GM12878 (cell line): Measurements from ENCODE around the gene FSCB. TPM values are rescaled to one million over a fixed set of nuclear protein-coding genes. Genes with fewer than 3 reads are reported as not detected.

ENCODE experiments used
- ATAC-seq: fragments of 200-7000 bp; cut with Tn5 transposase; 3 replicates; pipeline ENCODE4 v1.9.1; 2020; ENCODE audit warnings: mild to moderate bottlenecking, moderate library complexity
- BruUV-seq: library from RNA; stranded (reverse); fragments of 400-500 nt; replicated peaks from 2 replicates; lab custom pipeline; 2021; lab: Mats Ljungman, UMichigan
- CTCF ChIA-PET: fragments of 300-600 bp; sonication (Branson Sonifier 250); formaldehyde crosslinking; extraction: SDS; loops from one replicate; lab custom pipeline; 2021; ENCODE audit warnings: inconsistent platforms; lab: Yijun Ruan, JAX
- POLR2A ChIA-PET: fragments of 350-600 bp; formaldehyde crosslinking; extraction: SDS; loops from one replicate; lab custom pipeline; 2021; ENCODE audit warnings: inconsistent platforms; lab: Charles Lee
- RAD21 ChIA-PET: fragments of 300-600 bp; sonication (Branson Sonifier 250); formaldehyde crosslinking; loops from one replicate; lab custom pipeline; 2023; ENCODE audit warnings: antibody characterized with exemption; ENCODE audit not compliant: unreplicated experiment; lab: Charles Lee
- SMC1A ChIA-PET: fragments of 300-600 bp; sonication (Branson Sonifier 250); formaldehyde crosslinking; loops from one replicate; lab custom pipeline; 2023; ENCODE audit not compliant: unreplicated experiment, uncharacterized antibody; lab: Charles Lee
- DNase-seq: peaks from one replicate; pipeline ENCODE4 v3.0.0-alpha.2; 2011; ENCODE audit warnings: low read depth, low spot score
- FAIRE-seq: peaks from 3 replicates; lab custom pipeline; 2011; peaks lifted over from hg19 to GRCh38; lab: Jason Lieb, UNC
- H2AFZ ChIP-seq: 2 replicates; pipeline ENCODE4 v1.6.0; 2011; ENCODE audit warnings: low read depth, low read length, control low read depth; ENCODE audit not compliant: control insufficient read depth
- H3K27ac ChIP-seq: 2 replicates; pipeline ENCODE4 v1.5.1; 2011; ENCODE audit warnings: control low read depth; ENCODE audit not compliant: control insufficient read depth, insufficient read depth
- H3K27me3 ChIP-seq, 2 experiments: replicated peaks in 1 of 2; 2 replicates each; pipeline versions ENCODE4 v1.6.0 to v1.6.1; 2011; ENCODE audit warnings: low read length in 1 of 2; ENCODE audit not compliant: control insufficient read depth in 2 of 2, insufficient read depth in 2 of 2
- H3K36me3 ChIP-seq, 2 experiments: 2 replicates each; pipeline ENCODE4 v1.5.1; 2011; ENCODE audit warnings: low read length in 1 of 2; ENCODE audit not compliant: control insufficient read depth in 2 of 2, insufficient read depth in 2 of 2
- H3K4me1 ChIP-seq: 2 replicates; pipeline ENCODE4 v1.6.1; 2011; ENCODE audit warnings: mild to moderate bottlenecking, low read length, moderate library complexity, mixed read lengths; ENCODE audit not compliant: control insufficient read depth, insufficient read depth
- H3K4me2 ChIP-seq: 2 replicates; pipeline ENCODE4 v1.6.0; 2011; ENCODE audit warnings: control low read depth; ENCODE audit not compliant: control insufficient read depth, insufficient read depth
- H3K4me3 ChIP-seq: fragments of 200-600 bp; sonication (generic); 2 replicates; pipeline ENCODE4 v1.5.1; 2016
- H3K79me2 ChIP-seq: 2 replicates; pipeline ENCODE4 v1.6.0; 2011; ENCODE audit warnings: low read length; ENCODE audit not compliant: control insufficient read depth, insufficient read depth
- H3K9ac ChIP-seq: 2 replicates; pipeline ENCODE4 v1.8.0; 2011; ENCODE audit warnings: low read length, control low read depth, mixed read lengths; ENCODE audit not compliant: control insufficient read depth, insufficient read depth
- H3K9me3 ChIP-seq: replicated peaks from 3 replicates; pipeline ENCODE4 v1.5.1; 2011; ENCODE audit warnings: mild to moderate bottlenecking, low read length; ENCODE audit not compliant: control insufficient read depth, insufficient read depth
- H4K20me1 ChIP-seq: 2 replicates; pipeline ENCODE4 v1.6.0; 2011; ENCODE audit not compliant: control insufficient read depth, insufficient read depth
- BCL3 ChIP-seq: IDR thresholded peaks from 2 replicates; pipeline ENCODE4 v1.6.1; 2011; ENCODE audit warnings: borderline replicate concordance, low read depth, mild to moderate bottlenecking, moderate library complexity, low read length; ENCODE audit not compliant: insufficient read depth, poor library complexity, severe bottlenecking
- CBX5 ChIP-seq: sonication (generic); IDR thresholded peaks from 2 replicates; pipeline ENCODE4 v1.6.1; 2016; ENCODE audit warnings: low read depth, moderate library complexity, mild to moderate bottlenecking, inconsistent platforms
- FOXM1 ChIP-seq: IDR thresholded peaks from 2 replicates; pipeline ENCODE4 v1.6.1; 2012; ENCODE audit warnings: low read depth, mild to moderate bottlenecking, inconsistent platforms, low read length, moderate library complexity
- JUND ChIP-seq: IDR thresholded peaks from 2 replicates; pipeline ENCODE4 v1.6.1; 2012; ENCODE audit warnings: low read depth, mild to moderate bottlenecking, low read length, improper control_type of control experiment, moderate library complexity
- KDM1A ChIP-seq: fragments of 200-600 bp; sonication (generic); IDR thresholded peaks from 2 replicates; pipeline ENCODE4 v1.6.1; 2016; ENCODE audit warnings: borderline replicate concordance
- MTA2 ChIP-seq: fragments of 450-650 bp; IDR thresholded peaks from 2 replicates; pipeline ENCODE4 v1.6.1; 2016; ENCODE audit warnings: low read depth, mild to moderate bottlenecking, moderate library complexity
- SIN3A ChIP-seq: IDR thresholded peaks from 2 replicates; pipeline ENCODE4 v1.6.1; 2012; ENCODE audit warnings: low read depth, low read length, improper control_type of control experiment
- SMC3 ChIP-seq: IDR thresholded peaks from 2 replicates; pipeline ENCODE4 v1.6.1; 2011; ENCODE audit warnings: low read length, improper control_type of control experiment, borderline replicate concordance
- SUPT20H ChIP-seq: IDR thresholded peaks from 2 replicates; pipeline ENCODE4 v1.6.1; 2011; ENCODE audit warnings: low read depth, mild to moderate bottlenecking, low read length, moderate library complexity, borderline replicate concordance; ENCODE audit not compliant: control insufficient read depth
- ZBTB33 ChIP-seq: fragments of 450-650 bp; IDR thresholded peaks from 2 replicates; pipeline ENCODE4 v1.6.1; 2017; ENCODE audit warnings: mild to moderate bottlenecking
- ZNF24 ChIP-seq: fragments of 450-650 bp; IDR thresholded peaks from 2 replicates; pipeline ENCODE4 v1.6.1; 2017; ENCODE audit warnings: antibody characterized with exemption, mild to moderate bottlenecking
- ZNF687 ChIP-seq: fragments of 450-650 bp; IDR thresholded peaks from 2 replicates; pipeline ENCODE4 v1.6.1; 2017; ENCODE audit warnings: mild to moderate bottlenecking, moderate library complexity
- ZSCAN29 ChIP-seq: fragments of 450-650 bp; IDR thresholded peaks from 2 replicates; pipeline ENCODE4 v1.6.1; 2017; ENCODE audit warnings: mild to moderate bottlenecking, moderate library complexity
- WGBS: methylation state at CpG from one replicate; pipeline ENCODE4 v1.1.6; 2016; ENCODE audit warnings: low lambda C conversion rate; ENCODE audit not compliant: insufficient replicate concordance, insufficient coverage; ENCODE audit errors: missing lambda C conversion rate; 5-methylcytosine and 5-hydroxymethylcytosine counted together
- in situ Hi-C: fragments of 300-500 bp; cut with MboI; formaldehyde crosslinking; loops from 9 replicates; pipeline ENCODE4 v1.14.3; 2018; ENCODE audit warnings: mixed read lengths
- intact Hi-C: fragments of 100-400 bp; cut with micrococcal nuclease; formaldehyde crosslinking; loops from one replicate; pipeline ENCODE4 v1.14.2; 2022; ENCODE audit not compliant: unreplicated experiment
- polyA plus RNA-seq, 11 experiments: library from polyadenylated mRNA; depleted of rRNA in 4 of 11; unstranded in 6 of 11; stranded (reverse) in 5 of 11; fragments of >200 nt; fragmentation: Nextera tagmentation in 4 of 11; fragmentation: Illumina TruSeq in 1 of 11; extraction: Ambion mirVana in 4 of 11; extraction: Trizol in 1 of 11; gene quantifications; 1 replicate in 1 of 11; 2 replicates in 10 of 11; pipeline versions ENCODE4 v1.2.1 to v1.2.3, GENCODE V29; 2011 to 2016; ENCODE audit warnings: inconsistent platforms in 2 of 11, missing spikeins in 2 of 11, low read depth in 1 of 11
- total RNA-seq, 4 experiments: library from RNA; depleted of rRNA in 3 of 4; stranded (reverse); fragments of >200 nt in 3 of 4; fragmentation: Illumina TruSeq in 1 of 4; extraction: Trizol in 1 of 4; gene quantifications; 2 replicates each; pipeline versions ENCODE4 v1.2.1 to v1.2.3, GENCODE V29; 2013 to 2021
- TF ChIP-seq, protein P1 (sequence below): IDR thresholded peaks from 2 replicates; pipeline ENCODE4 v1.6.1; 2012; ENCODE audit warnings: low read length, inconsistent platforms
- TF ChIP-seq, protein P2 (sequence below): IDR thresholded peaks from 2 replicates; pipeline ENCODE4 v1.6.1; 2011; ENCODE audit warnings: low read depth, mild to moderate bottlenecking, low read length, moderate library complexity, borderline replicate concordance; ENCODE audit errors: extremely low read depth

Gene FSCB
- total and polyA plus RNA-seq, 10 of the 15 experiments (the other 5 are each of a cell fraction or from before 2014, with no cell fraction given): not detected

DNA sequence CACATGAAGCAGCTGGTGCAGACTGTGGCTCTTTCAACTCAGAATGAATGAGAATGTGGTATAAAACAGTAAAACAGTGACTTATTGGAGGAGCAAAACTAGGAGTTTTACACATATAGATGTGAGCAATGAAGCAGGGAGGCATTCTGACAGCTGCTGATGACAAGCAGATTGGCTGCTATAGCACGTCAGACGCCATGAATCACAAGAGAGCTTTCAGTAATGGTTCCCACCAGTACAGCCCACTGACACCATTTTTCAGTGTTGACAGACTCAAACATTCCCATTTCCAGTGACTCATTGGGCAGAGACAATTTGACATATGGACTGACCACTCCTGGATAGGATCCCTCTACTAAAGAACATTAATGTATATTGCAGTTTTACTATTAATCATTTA lies 24.6 kb upstream of the FSCB start:
- Histone ChIP-seq H3K4me1 (no peaks in the 10 kb centered on the region), H3K4me3 (no peak overlapping the region), H3K36me3 (no peaks in the 10 kb centered on the region), H3K9ac (no peak overlapping the region), H3K27me3 (no peaks in the 10 kb centered on the region), H3K27ac (no peak overlapping the region), H3K9me3 (no peaks in the 10 kb centered on the region), H3K4me2 (no peak overlapping the region), H2AFZ (no peak overlapping the region), H3K79me2 (no peaks in the 10 kb centered on the region), H4K20me1 (no peaks in the 10 kb centered on the region)
- 0% methylated on average over 2 of the region's 2 CpGs for WGBS
- ChIA-PET RAD21 (no interaction called here), CTCF (no interaction called here), POLR2A (no interaction called here), SMC1A (no interaction called here)
- DNase-seq (no peak), ATAC-seq (no peak), FAIRE-seq (no peak)
- no TSS peak for BruUV-seq
- in situ Hi-C loops: no loop called here
- TF ChIP-seq CBX5 (no peak), SIN3A (no peak), SUPT20H (no peak), JUND (no peak), ZBTB33 (no peak), ZNF24 (no peak), ZSCAN29 (no peak), KDM1A (no peak), ZNF687 (no peak), SMC3 (no peak), FOXM1 (no peak), MTA2 (no peak), BCL3 (no peak)
- TF ChIP-seq, protein P1, sequence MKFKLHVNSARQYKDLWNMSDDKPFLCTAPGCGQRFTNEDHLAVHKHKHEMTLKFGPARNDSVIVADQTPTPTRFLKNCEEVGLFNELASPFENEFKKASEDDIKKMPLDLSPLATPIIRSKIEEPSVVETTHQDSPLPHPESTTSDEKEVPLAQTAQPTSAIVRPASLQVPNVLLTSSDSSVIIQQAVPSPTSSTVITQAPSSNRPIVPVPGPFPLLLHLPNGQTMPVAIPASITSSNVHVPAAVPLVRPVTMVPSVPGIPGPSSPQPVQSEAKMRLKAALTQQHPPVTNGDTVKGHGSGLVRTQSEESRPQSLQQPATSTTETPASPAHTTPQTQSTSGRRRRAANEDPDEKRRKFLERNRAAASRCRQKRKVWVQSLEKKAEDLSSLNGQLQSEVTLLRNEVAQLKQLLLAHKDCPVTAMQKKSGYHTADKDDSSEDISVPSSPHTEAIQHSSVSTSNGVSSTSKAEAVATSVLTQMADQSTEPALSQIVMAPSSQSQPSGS: no peak
- TF ChIP-seq, protein P2, sequence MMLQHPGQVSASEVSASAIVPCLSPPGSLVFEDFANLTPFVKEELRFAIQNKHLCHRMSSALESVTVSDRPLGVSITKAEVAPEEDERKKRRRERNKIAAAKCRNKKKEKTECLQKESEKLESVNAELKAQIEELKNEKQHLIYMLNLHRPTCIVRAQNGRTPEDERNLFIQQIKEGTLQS: no peak
- intact Hi-C loops: no loop called here
